Fibroblast of skin of back (primary cell): ENCODE measurements around the gene APRT.
"Not testable (repeated sequence)": the region's sequence is repeated elsewhere in the genome, so short reads cannot be mapped to it uniquely, and the experiment has no call there.

Source experiments
- DNase-seq: peaks from one replicate; pipeline ENCODE4 v3.0.0-alpha.2; 2013

APRT gene

GRCh38 chr16:88785106-88785924, 26.4 kb downstream of the APRT start, which contains the start of gene PIEZO1:
TSS of gene PIEZO1 (minus strand) at chr16:88785220. CDS start at chr16:88784964, 256 bp downstream.
- DNase-seq = peak; percentile 71

DNA sequence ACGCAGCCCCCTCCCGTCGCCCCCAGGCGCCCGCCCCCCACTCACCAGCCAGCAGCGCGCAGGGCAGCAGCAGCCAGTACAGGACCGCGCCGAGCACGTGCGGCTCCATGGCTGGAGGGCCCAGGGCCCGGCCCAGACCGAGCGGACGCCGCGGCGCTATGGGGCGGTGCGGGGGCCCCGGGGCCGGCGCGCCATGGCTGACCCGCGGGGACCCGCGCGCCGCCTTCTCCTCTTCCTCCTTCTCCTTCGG, 26.9 kb downstream of the APRT start:
- no peak for DNase-seq

- DNase-seq = peak; percentile 82
Measured at GRCh38 chr16:88784074-88784855, 27.5 kb downstream of the APRT start.

DNA sequence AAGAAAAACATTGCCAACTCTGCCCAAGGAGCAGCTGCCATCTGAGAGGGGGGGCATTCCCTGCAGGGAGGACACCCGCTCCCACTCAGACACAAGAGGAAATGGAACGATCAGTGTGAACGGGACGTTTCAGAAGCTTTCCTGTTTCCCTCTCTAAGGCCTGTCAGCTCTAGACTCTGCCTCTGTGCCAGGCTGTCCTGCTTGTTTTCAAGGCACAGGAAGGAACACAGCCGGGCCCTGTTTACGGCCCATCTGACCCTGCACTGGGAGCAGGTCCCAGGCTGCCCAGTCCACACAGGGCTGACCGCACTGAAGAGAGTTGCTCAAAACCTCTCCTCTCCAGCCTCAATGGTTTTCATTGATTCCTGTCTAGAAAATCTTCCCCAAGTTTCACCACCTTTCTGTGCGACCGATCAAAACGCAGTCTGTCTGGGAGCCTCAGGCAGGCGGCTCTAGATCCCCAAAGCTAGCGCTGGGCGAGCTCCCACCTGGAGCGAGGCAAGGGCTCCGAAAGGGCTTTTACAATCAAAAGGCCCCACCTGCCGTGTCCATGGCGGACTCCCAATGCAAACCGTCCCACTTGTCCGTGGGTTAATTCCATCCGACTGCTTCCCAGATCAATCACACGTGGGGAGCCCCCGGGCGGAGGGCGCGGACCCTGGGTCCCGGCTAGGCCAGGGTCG, 28.2 kb downstream of the APRT start:
- no peak for DNase-seq

DNA sequence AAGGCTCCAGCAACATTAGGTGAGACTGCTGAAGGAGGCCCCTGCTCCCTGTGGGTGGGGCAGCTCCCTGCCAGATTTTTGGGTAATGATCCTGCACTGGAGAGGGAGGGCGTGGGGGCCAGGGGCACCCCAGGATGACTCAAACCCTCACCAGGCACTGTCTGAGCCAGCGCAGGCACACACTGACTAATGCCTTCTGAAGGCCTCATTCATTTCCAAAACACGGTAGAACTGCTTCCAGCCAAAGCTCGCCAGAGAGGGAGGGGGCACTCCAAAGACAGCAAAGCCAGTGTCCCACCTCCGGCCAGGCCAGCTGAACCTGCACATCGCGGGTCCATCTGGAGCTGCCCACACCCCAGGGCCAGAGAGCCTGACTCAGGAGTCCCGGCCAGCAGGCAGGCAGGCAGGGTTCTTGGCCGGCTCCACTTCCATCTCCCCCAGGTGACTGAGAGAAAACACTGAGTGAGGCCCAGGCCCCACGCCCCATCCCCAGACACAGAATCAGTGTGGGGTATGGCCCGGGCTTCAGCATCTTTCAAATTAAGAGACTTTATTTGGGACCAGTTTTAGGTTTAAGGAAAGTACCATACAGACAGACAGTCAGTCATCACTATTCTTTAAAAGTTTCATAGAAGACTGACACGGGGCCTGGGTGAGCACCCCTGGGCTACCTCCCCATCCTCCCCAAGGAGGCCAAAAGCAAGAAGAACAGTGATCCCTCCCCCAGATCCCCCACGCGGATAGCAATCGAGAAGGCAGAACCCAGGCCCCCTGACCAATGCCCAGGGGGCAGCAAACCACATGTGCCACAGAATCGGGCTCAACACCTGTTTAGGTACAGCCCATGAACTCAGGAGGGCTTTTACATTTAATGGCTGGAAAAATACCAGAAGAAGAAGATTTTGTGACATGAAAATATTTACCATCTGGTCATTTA, 29.0 kb downstream of the APRT start:
- peak; percentile 82 for DNase-seq

- no peak for DNase-seq
Measured at GRCh38 chr16:88781140-88782077, 30.3 kb downstream of the APRT start.

DNA sequence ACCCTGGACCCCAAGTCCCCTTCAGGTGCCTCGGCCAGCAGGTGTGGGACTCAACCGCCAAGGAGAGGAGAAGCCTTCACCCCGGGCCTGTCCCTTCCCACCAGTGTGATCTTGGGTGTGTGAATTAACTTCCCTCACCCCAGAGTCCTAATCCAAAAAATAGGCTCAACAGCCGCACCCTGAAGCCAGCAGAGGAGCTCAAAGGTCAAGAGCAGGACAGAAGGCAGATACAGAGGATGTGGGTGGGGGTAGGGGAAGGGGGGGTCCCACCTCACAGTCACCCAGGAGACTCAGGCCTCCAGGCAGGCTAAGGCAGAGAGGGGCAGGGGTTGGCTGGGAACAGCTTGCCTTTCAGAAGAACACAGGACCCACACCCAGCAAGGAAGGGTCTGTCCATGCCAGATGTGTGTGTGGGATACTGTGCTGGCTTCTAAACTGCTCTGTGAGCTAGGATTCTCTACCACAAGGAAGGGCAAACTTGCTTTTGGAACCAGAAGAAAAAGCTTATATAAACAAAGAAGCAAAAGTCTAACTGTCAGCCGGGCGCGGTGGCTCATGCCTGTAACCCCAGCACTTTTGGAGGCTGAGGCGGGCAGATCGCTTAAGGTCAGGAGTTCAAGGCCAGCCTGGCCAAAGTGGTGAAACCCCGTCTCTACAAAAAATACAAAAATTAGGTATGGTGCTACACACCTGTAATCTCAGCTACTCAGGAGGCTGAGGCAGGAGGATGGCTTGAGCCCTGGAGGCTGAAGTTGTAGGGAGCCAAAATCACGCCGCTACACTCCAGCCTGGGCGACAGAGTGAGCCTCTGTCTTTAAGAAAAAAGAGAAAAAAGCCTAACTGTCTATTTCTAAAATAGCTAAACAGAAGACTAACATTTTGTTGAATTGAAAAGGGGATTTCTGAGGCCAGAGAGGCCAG, 31.3 kb downstream of the APRT start:
- DNase-seq = no peak

DNA sequence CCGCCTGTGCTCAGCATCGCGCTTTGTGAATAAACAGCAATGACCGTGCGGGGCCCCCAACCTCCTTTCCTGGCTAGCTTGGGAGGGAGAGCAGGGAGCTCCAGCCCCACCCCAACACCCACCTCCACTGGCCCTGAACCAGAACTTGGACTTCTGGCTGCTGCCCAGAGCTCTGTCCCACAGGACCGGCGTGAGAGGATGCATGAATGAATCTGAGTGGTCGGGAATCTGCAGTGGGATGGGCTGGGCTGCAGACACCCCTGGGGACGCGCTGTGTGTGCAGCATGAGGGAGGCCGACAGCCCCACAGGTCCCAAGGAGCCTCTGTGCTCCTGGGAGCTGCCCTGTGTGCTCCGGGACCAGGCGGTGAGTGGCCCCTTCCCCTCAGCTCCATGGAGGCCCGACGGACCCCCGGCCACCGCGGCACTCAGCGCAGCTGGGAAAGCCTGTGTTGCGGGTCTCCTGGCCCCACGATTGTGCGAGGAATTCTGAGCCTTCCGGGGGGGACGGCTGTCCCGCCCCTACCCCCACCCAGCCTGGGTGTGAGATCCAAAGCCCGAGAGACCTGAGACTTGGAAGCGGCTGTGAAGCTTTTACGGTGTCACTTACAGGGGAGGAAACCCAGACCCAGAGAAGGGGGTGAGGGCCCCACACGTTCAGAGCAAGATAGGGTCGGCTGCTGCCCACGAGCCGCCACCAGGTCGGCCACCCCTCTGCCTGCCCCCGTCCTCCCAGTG, 32.2 kb downstream of the APRT start:
- DNase-seq = no peak

DNA sequence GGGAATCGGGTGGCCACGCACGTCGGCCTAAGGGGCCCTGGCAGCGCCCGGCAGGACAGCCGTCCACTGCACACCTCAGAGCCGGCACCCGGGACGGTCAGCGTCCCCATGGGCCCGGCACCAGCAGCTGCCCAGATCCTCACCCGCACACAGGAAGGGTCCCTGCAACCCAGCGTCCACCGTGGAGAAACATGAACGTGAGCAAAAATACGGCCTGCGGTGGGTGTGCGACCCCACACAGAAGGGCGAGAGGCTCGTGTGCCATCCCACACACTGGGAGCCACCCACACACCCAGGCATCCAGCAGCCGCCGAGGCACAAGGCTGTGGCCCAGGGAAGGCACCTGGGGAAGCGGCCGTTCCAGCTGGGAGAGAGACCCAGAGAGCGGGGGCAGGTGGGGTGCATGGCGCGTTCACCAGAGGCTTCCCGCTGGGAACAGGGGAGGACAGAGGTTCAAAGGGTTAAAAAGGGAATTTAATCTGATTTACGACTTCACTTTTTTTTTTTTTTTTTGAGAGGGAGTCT, 33.1 kb downstream of the APRT start:
- no peak for DNase-seq

- no peak for DNase-seq
Measured at GRCh38 chr16:88778271-88778525, 33.5 kb downstream of the APRT start.

GRCh38 chr16:88777471-88778270, 34.1 kb downstream of the APRT start:
- DNase-seq = no peak

GRCh38 chr16:88775825-88776224, 35.9 kb downstream of the APRT start:
- no peak for DNase-seq

DNA sequence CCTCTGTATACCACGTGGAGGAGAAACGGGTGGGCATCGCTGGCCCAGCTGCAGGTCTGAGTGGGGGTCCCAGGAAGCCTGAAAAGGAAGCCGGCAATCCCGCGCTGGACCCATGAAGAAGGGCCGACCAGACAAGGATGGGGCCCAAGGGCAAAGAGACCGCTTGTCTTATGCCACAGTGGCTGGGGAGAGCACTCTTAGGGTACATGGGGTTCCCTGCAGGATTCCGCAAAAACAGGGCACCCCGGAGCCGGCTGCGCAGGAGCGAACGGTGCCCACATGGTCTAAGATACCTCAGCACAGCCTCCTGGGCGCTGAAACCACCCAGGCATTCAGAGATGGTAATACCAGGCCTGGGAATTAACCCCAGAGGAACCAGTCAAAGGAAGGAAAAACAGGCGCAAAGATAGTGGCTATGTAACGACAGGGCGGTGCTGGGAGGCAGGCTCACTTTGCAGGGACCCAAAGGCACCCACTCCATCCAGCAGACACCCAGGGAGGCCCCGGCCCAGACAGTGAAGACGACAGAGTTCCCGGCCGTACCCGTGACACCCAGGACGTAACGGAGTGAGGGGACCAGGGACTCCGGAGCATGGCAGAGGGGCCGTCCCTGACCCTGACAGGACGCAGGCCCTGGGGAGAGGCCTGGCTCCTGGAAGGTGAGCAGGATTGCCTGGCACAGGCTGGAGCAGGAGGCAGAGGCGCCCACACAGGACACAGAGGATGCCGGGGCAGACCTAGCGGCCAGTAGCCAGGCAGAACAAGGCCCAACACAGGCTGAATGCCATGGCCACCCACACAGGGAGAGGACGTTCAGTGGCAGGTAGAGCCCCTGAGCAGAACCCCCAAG, 37.0 kb downstream of the APRT start:
- DNase-seq = no peak

DNA sequence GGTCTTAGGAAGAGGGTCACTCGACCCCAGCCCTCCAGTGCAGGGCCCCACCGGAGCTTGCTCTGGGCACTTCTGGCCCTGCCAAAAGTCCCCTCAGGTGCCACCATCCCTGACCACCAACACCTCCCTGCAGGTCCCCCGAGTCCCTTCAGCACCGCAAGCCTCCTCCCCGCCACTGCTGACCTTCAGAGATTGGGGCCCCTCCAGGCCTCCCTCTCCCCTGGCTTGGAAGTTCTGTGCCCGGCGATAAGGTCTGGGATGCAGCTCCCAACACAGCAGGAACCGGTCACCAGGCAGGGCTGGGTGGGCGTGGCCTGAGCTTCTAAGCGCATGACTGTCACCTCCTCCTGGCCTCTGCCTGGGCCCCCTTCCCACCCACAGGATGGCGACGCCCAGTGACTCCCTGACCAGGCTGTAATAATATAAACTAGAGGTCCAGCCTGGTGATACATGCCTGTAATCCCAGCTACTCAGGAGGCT, 37.9 kb downstream of the APRT start:
- DNase-seq = peak; percentile 94

GRCh38 chr16:88772871-88773811, 38.6 kb downstream of the APRT start:
- DNase-seq = peak; percentile 96

GRCh38 chr16:88771781-88772180, 39.9 kb downstream of the APRT start:
- not testable (repeated sequence) for DNase-seq
